Parathyroid adenoma (tissue), 2 donors: ENCODE data around the gene ZNF133.

Experiments used
- H2AFZ ChIP-seq: fragments of 300-600 bp; sonication (generic); one replicate; pipeline ENCODE4 v1.7.0; 2017; ENCODE audit warnings: antibody characterized with exemption, mild to moderate bottlenecking
- H3K27ac ChIP-seq: fragments of 300-600 bp; sonication (generic); one replicate; pipeline ENCODE4 v1.7.0; 2017
- H3K27me3 ChIP-seq: fragments of 300-600 bp; sonication (generic); one replicate; pipeline ENCODE4 v1.7.0; 2017; ENCODE audit warnings: low read length; ENCODE audit not compliant: control insufficient read depth, insufficient read depth
- H3K36me3 ChIP-seq: fragments of 300-600 bp; sonication (generic); one replicate; pipeline ENCODE4 v1.7.0; 2017; ENCODE audit warnings: low read length; ENCODE audit not compliant: control insufficient read depth, insufficient read depth
- H3K4me1 ChIP-seq: fragments of 300-600 bp; sonication (generic); one replicate; pipeline ENCODE4 v1.7.0; 2017; ENCODE audit warnings: control low read depth
- H3K4me2 ChIP-seq: fragments of 300-600 bp; sonication (generic); one replicate; pipeline ENCODE4 v1.7.0; 2017; ENCODE audit warnings: low read length
- H3K4me3 ChIP-seq: fragments of 300-600 bp; sonication (generic); one replicate; pipeline ENCODE4 v1.7.0; 2017; ENCODE audit warnings: low read depth, low read length
- H3K79me2 ChIP-seq: fragments of 300-600 bp; sonication (generic); one replicate; pipeline ENCODE4 v1.7.0; 2017; ENCODE audit warnings: control low read depth
- H3K9ac ChIP-seq: fragments of 300-600 bp; sonication (generic); one replicate; pipeline ENCODE4 v1.7.0; 2017; ENCODE audit warnings: mild to moderate bottlenecking
- H3K9me3 ChIP-seq: fragments of 300-600 bp; sonication (generic); one replicate; pipeline ENCODE4 v1.7.0; 2017; ENCODE audit warnings: low read length; ENCODE audit not compliant: control insufficient read depth
- CTCF ChIP-seq: fragments of 300-600 bp; sonication (generic); IDR thresholded peaks from one replicate; pipeline ENCODE4 v1.7.0; 2017; ENCODE audit warnings: antibody characterized with exemption, mild to moderate bottlenecking
- donor health status: primary hyperparathyroidism.

ZNF133 gene

GRCh38 chr20:18361678-18362077 lies 73.4 kb downstream of the ZNF133 start:
- Histone ChIP-seq H3K4me2 (no peak overlapping the region), H3K9ac (no peak overlapping the region), H3K4me1 (no peaks in the 10 kb centered on the region), H3K9me3 (no peaks in the 10 kb centered on the region), H2AFZ (no peak overlapping the region), H3K36me3 (no peaks in the 10 kb centered on the region), H3K27ac (no peak overlapping the region), H3K79me2 (no peaks in the 10 kb centered on the region), H3K4me3 (no peak overlapping the region), H3K27me3 (no peaks in the 10 kb centered on the region)
- no peak for TF ChIP-seq CTCF

- TF ChIP-seq CTCF = no peak
- Histone ChIP-seq H3K9me3 (no peaks in the 10 kb centered on the region), H3K27ac (no peak overlapping the region), H2AFZ (no peak overlapping the region), H3K79me2 (no peaks in the 10 kb centered on the region), H3K9ac (no peak overlapping the region), H3K4me3 (no peak overlapping the region), H3K27me3 (no peaks in the 10 kb centered on the region), H3K4me1 (no peaks in the 10 kb centered on the region), H3K36me3 (no peaks in the 10 kb centered on the region), H3K4me2 (no peak overlapping the region)
Measured at GRCh38 chr20:18362916-18363315, 74.6 kb downstream of the ZNF133 start.

DNA sequence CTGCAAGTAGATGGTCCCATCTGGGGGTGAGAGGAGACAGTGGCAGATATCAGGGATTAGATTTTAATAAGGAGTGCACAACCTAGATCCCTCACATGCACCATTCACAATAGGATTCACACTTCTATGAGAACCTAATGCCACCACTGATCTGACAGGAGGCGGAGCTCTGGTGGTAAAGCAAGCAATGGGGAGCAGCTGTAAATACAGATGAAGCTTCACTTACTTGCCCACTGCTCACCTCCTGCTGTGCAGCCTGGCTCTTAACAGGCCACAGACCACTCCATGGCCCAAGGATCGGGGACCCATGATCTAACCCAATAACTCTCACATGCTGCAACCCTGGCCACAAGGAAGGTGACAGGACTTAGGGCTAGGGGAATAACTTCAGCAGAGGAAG lies 75.4 kb downstream of the ZNF133 start:
- H3K9ac ChIP-seq = no peak overlapping the region
- no peak overlapping the region for H3K4me3 ChIP-seq
- H3K79me2 ChIP-seq = no peaks in the 10 kb centered on the region
- no peaks in the 10 kb centered on the region for H3K9me3 ChIP-seq
- H3K27ac ChIP-seq = no peak overlapping the region
- TF ChIP-seq CTCF = no peak
- no peaks in the 10 kb centered on the region for H3K36me3 ChIP-seq
- H2AFZ ChIP-seq = no peak overlapping the region
- H3K4me1 ChIP-seq = no peaks in the 10 kb centered on the region
- H3K4me2 ChIP-seq = no peak overlapping the region
- H3K27me3 ChIP-seq = no peaks in the 10 kb centered on the region

GRCh38 chr20:18364768-18365167 lies 76.4 kb downstream of the ZNF133 start:
- Histone ChIP-seq H3K79me2 (no peaks in the 10 kb centered on the region), H3K27me3 (no peaks in the 10 kb centered on the region), H3K36me3 (no peaks in the 10 kb centered on the region), H3K9ac (no peak overlapping the region), H3K9me3 (peaks cover 3% of the 10 kb centered on the region), H3K4me1 (no peaks in the 10 kb centered on the region), H3K4me2 (no peak overlapping the region), H2AFZ (no peak overlapping the region), H3K27ac (no peak overlapping the region), H3K4me3 (no peak overlapping the region)
- TF ChIP-seq CTCF = no peak
